Hematopoietic multipotent progenitor cell treated with erythropoietin and hydrocortisone succinate and interleukin-3 and kit ligand, for 17 days (in vitro differentiated cells): ENCODE data around the gene FSD1L.

ENCODE experiments used
- DNase-seq: peaks from one replicate; pipeline ENCODE4 v3.0.0-alpha.2; 2015; ENCODE audit warnings: low spot score

FSD1L gene

DNA sequence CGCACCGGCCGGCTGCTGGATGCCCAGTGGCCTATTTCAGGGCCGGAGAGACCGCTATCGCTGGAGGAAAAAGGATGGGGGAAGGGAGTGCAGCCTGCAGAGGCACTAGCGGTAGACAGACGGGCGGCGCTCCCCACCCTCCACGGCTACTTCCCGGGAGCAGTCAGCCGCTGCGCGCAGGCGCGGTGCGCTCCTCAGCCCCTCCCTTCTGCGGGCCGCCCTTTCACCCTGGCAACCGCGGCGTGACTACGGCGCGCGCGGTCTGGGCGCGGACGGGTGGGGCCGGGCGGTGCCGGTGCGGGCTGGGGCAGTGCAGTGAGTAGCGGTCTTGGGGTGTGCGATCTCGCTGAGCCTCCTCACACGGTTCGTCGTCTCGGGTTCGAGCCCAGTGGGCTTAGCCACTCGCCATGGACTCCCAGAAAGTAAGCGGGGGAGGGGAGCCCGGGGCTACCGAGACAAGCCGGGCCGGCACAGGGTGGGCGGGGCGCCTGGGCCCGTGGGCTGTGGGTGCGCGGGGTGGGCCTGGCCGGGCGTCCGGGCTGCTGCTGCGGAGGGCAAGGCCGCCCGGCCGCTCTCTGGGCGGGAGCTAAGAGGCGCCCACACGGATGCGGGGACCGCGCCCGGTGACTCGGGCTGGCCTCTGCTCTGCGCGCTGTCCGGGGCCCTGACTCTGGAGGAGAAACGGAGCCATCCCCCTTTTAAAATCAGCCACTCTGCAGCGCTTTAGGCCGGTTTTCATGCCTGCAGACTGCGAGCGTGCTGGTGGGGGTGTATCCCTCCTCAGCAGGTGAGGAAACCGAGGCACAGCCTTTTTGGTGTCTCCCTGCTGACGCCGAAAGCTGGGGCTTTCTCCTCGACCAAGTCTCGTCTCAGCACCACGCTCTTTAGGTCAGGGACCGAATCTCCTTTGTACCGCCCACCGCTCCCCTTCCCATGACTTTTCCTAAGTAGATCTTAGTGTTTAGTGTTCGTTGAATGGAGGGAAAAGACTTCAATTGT lies at the start of gene FSD1L:
Gene FSD1L (plus strand): TSS at position 221 of the 999 bp plus-strand sequence. CDS start 187 bp downstream, at position 408.
- peak; percentile 89 for DNase-seq

DNA sequence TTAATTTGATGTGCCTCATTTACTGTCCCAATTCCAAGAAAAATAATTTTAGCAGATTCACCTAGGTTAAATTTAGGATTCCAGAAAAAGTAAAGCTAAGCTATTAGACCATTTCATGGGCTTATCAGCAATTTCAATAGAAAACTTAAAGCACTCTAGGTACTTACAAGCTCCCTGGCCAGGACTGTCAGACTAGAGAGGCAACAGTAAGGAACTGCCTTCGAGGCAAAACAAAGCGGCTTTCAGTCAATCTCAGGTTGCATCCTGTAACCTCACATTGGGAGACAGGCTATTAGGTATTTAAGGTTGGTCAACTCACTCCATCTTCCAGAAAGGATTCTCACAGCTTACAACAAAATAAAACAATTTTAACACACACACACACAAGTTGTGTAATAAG lies 48.7 kb upstream of the FSD1L start:
- DNase-seq: no peak

DNA sequence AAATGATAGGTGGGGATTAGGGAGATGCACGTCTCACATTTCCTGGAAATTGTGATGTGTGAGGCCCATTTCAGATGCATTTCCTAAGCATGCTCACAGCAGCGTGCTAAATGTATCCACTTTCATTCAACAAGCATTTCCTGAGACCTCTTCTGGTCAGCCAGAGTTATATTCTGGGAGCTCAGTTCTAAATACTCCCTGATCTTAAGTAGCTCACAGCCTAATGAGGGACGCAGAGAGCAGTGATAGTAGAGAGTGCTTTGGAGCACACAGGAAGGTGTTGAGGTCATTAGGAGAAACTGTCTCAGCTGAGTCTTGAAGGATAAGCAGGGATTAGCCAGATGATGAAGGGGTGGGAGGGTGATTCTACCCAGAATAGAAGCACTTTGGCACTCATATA lies 46.2 kb upstream of the FSD1L start:
- no peak for DNase-seq

DNA sequence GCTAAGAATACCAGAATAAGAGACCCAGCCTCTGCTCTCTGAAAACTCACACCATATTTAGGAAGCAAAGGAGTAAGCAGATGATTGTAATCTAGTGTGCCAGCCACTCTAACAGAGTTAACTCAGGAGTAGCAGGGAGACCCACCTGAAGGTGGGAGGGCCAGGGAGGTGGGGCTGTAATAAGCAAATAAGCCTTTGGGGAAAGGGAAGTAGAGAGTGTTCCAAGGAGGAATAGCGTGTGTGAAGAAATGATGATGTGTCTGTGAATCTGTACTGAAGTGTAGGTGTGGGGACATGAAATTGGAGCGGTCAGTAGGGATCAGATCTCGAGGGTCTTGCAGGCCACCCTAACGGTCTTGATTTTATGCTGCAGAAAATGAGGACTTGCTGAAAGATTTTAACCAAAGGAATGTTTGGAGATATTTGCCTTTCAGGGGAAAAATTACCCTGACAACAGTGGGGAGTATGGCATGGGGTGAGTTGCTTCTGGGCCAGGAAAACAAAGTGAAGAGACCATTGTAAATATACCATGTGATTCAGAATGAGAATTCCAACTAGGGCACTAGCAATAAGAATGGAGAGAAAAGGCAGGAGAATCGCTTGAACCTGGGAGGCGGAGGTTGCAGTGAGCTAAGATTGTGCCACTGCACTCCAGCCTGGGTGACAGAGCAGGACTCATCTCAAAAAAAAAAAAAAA lies 44.1 kb upstream of the FSD1L start:
- DNase-seq: no peak

DNA sequence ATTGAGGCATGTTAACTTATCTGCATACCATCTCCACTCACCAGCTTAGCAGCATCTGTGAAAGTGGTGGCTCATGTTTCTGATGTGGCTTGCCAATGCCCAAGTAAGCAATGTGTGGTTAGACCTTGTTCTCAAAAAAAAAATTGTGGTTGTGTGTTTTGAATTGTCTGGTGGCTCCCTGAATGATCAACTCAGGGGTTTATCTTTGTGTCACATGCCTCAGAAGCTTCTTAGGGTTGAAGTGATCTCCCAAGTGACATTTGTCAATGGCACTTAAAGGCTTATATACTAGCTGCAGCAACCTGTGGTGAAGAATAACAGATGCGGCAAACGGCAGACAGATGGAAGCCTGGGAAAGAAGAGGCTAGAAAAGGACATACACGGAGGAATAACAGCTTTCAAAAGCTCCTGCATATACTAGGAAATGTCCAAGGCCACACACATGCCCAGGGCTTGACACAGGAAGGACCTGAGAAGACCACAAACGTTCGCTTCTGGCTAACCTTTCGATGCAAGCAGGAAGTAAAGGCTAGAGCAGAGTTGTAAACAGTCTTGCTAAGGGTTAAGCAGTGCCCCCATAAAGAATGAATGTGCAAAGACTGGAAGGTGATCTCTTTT lies 42.2 kb upstream of the FSD1L start:
- no peak for DNase-seq

DNA sequence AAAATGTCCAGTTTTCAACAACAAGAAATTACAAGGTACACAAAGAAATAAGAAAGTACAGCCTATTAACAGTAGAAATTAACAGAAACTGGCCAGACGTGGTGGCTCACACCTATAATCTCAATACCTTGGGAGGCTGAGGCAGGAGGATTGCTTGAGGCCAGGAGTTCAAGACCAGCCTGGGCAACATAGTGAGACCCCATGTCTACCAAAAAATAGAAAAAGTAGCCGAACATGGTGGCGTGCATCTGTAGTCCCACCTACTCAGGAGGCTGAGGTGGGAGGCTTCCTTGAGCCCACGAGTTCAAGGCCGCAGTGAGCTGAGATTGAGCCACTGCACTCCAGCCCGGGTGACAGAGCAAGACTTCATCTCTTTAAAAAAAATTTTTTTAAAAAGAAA lies 41.5 kb upstream of the FSD1L start:
- DNase-seq: no peak

DNA sequence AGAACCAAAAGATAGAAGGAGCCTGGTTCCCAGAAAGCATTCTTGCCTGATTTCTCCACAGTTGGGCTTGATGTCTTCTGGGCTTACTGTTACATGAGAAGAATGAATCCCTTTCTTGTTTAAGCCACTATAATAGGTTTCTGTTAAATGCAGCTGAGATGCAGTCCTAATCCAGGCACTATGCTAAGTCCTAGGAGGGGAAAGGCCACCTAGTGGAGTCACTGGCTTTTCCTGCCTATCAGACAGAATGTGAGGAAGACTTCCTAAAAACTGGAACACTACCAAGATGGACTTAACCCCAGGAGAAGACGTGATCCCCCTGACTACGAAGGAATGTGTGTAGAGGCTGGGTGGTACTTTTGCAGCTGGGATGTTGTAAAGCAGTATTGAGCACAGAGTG lies 34.3 kb upstream of the FSD1L start:
- no peak for DNase-seq

DNA sequence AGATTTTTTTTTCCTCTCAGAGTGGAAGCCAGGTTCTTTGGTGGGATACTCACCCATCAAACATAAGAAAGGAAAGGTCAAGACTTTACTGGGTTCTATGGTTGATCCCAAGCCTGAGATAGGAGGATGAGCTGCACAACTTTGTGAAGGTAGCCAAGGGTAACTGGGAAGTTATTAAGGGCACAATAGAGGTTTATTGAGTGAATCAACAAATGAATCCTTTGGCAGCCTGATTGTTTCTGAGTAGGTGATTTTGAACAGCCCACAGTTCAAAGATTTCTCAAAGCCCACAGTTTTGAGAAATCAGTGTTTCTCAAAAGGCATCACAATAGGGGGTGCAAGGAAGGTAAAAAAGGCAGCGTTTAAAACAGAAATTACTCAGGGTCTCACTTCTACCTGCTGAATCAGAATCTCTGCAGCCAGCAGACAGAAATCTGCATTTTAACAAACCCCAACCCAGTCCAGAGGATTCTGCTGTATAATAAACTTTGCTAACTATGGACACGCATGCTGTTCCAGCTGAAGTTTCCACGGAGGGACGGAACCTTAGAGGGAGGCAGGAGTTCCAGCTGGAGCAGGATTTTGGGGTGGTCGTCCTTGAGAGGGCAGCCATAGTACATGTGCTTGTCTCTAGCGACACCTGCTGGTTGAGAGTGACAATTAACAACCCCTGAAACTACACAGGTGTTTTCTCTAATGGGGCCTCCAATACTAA lies 32.7 kb upstream of the FSD1L start:
- DNase-seq: peak; percentile 76

DNA sequence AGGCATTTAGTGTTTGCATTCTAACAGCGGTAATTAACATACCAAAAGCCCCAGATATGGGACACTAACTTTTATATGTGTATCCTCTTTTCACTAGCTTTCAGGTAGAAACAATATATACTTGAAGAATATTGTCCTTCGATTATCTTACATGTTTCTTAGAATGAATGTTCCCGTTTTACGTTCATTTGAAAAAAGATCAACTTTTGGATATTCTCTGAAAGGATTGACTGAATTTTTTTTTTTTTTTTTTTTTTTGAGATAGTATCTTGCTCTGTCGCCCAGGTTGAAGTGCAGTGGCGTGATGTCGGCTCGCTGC lies 32.2 kb upstream of the FSD1L start:
- DNase-seq: no peak

DNA sequence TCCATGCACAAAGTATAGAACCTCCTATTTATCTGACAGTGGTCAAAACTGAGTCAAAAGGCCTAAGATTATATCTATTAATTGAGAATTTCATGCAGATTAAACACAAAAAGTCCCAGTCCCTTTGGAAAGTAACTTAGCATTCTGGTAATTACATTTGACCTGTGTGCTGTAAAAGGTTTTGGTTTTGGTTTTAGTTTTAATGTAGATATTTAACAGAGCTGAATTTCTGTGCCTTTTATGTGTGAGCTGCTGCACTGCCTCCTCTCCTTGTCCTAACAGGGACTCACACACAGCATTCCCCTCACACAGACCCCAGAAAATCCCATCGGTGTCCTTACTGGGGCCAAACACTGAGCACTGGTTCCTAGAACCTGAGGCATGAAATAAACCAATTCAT lies 31.0 kb upstream of the FSD1L start:
- DNase-seq: no peak

DNA sequence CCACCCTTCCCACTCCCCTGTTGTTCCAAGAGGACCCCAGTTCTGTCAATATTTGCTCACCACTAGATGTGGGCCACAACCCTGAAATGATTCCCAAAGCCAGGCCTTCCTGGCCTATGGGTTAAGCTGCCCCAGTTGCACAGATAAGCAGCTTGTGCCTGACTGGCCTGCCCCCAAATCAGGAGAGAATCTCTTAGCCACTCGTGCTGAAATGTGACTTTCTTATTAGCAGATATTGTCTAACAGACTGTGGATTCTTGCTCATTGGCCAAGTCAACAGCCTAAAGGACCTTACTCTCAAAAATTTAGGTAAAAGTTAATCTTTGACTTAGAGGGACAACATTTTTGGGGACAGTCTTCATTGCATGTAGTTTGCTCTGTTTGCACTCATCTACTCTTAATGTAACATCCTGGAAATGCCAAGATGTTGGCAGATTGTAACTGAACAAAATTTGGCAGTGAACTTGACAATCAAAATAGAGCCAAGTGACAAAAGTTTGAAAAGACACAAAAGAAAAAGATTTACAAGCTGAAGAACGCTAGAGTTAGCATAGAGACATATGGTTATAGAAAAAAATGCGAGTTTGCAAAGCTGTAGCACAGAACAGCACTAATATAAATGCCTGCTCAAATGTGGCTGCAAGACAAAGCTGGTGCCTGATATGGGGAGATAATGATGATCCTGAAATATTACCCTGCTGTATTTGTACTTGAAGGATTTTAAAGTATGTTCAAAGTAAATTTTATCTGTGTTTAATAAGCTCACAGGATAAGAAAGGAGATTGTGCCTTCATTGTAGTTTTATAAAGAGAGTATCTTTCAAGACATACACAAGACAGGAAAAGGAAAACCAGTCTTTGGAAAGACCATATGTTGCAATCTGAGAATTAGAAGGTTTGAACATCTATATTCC lies 29.0 kb upstream of the FSD1L start:
- no peak for DNase-seq

DNA sequence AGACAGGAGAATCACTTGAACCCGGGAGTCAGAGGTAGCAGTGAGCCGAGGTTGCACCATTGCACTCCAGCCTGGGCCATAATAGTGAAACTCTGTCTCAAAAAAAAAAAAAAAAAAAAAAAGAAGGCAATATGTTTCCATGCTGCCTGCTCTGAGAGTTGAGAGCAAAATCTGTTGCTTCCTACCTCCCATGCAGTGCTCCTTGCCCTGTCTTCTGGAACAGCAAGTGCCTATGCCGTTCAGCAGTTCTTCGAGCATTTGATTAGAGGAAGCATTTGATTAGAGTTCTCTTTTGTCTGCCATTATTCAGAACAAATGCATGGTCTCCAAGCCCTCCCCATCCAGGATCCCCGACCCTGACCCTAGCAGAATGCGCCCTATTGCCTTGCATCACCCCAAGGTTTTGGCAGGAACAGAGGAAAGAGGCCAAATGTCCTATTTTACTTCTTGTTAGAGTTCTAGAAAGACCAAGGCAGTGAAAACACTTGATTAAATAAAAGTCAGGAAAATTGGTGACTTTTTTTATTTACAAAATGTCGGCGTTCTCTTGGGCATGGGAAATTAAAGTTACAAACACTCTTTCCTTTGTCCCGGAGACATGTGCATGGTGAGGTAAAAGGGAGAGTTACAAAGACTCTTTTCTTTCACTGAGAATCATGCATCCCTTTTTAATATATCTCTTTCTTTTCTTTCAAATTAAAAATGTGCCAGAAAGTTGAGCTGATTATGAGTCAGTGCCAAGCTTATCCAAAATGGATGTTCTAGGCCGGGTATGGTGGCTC lies 27.8 kb upstream of the FSD1L start:
- DNase-seq: no peak

DNA sequence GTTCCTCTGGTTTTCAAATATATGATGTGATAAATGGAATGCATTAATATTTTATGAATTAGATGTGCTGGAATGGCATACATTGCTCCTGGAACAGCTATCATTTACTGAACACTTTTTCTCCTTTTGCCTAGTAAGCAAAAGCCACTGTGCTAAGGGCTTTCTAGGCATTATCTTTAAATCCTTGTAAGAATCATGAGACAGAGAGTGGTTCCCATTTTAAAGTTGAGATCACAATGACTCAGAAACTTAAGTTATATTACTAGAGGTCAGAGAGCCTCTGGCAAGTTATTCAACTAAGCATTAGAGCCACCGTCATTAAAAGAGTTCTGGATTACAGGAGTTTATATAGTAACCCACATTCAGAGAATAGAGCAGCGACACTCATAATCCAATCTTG lies 26.7 kb upstream of the FSD1L start:
- DNase-seq: no peak

DNA sequence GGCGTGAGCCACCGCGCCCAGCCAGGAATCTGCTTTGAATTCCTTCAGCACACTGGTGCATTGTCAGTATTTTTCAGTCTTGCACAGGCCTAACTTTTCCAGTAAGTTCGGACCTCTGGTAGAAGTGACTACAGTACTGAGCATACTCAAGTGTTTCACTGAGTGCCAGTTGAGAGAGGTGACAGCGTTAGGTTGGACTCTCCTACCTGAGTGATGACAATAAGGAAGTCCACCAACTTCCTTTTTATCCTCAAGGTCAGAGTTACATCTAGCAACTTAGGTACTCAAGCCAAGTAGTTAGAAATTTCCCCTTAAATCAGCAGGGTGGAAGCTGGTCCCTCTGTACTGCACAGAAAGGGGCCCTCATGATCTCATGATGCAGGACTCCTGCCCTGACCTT lies 26.0 kb upstream of the FSD1L start:
- no peak for DNase-seq

DNA sequence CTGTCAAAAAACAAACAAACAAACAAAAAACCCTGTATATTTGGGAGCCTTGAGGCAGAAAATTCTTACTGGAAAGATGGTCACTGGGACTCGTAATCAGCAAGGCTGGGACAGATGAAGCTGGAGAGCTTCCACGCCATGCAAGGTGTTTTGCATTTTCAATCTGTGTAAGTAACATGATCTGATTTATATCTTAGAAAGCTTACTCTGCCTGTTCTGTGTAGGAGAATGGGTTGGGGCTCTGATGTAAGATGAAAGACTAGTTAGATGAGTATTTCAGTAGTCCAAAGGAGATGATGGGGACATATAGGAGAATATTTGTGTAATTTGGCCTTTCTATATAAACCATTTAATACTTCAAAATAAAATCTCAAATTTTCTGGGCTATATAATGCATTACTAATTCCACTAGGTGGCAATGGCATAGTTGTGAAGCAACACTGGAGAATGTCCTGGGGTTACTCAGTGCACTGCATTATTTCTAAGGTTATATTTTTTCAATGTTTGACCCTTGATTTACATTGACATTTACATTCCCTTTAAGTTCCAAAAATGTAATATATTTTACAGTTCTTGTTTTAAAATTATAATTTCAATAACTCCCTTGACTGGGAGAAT lies 21.9 kb upstream of the FSD1L start:
- DNase-seq: no peak

DNA sequence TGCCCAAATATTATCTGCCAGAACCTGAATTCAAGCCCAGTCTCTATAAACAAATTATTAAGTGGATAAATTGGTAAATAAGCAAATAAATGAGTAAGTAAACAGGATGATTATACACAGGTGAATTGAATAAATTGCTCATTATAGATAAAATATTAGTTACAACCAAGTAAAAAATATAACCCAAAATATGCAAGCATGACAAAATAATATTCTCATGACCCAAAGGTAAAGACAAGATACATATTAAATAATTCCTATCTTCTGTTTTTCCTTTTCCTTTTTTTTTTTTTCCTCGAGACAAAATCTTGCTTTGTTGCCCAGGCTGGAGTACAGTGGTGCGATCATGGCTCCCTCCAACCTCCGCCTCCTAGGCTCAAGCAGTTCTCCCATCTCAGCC lies 21.2 kb upstream of the FSD1L start:
- no peak for DNase-seq

DNA sequence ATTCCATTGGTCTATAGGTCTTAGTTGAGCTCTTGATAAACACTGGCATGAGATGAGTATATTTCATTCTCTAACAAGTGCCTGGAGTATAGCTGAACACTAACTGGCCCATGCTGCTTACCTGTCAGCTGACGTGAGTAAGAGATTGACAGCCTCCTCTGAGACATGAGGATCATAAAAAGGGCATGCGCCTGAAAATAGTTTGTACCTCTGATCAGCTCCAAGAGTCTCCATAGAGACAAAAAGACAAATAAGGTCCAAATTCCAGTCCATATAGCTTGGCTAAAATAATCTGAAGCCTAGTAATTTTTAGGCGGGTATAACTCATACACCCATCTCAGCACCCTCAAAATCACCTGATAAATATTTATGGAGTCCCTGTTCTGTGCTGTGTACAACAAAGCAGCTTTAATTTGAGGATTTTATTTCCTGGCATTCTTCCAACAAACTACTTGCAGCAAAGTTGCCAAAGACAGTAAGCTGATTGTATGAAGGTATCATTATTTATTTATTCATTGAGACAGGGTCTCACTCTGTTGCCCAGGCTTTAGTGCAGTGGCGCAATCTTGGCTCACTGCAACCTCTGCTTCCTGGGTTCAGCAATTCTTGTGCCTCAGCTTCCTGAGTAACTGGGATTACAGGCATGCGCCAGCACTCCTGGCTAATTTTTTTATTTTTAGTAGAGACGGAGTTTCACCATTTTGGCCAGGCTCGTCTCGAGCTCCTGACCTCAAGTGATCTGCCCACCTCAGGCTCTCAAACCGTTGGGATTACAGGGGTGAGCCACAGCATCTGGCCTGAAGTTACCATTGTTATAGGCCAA lies 16.2 kb upstream of the FSD1L start:
- DNase-seq: no peak

DNA sequence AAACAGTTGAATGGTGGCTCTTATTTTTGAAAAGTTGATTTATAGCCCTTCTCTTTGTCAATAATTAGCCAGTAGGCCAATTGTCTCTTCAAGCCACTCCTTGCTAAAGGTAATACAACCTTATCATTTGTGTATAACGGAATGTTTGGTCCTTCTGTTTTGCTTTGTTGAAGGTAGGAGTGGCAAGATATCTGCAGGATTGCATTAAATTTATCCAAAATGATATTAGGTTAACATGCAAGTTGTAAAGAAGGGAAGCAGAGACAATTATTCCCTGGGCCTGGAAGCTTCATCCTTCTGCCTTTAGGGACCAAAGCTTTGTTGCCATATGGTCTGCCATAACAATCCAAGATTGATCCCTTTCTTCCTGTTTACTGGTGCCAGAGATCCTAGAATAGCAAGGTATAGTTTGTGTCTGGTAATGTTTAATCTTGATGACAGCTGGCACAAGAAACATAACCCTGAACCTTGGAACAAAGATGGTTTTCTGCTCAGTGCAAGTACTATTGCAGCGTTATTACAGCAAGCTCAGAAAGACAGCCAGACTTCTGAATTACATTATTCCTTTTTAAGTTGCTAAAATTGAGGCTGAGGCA lies 15.5 kb upstream of the FSD1L start:
- no peak for DNase-seq

DNA sequence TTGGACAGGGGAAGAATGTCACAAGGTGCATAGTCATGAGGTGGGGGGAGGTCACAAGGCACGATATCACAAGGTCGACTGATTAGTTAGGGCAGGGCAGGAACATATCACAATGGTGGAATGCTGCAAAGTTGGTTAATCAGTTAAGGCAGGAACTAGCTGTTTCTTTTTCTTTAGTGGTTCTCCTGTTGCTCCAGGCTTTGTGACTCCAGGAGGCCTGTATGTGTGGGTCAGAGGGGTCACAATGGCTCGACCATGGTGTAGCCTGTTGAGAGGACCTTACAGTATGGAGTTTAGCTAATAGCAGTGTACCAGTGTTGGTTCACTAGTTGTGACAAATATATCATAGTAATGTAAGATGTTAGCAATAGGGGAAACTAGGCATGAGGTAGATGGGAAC lies 12.4 kb upstream of the FSD1L start:
- no peak for DNase-seq
